A673 (cell line): ENCODE measurements around the gene HUS1B.

Experiments used
- EZH2 ChIP-seq: fragments of 200-600 bp; sonication (generic); IDR thresholded peaks from 2 replicates; pipeline ENCODE4 v1.6.1; 2017; ENCODE audit warnings: borderline replicate concordance, low read depth, mild to moderate bottlenecking, mixed read lengths, antibody characterized with exemption, low read length; ENCODE audit not compliant: poor library complexity, severe bottlenecking
- TF ChIP-seq, protein P1 (sequence below): fragments of 300-800, 200-600 bp; sonication (generic); conservative IDR thresholded peaks from 2 replicates; pipeline ENCODE4 v1.5.1; 2017; ENCODE audit warnings: low read depth, mild to moderate bottlenecking, antibody characterized with exemption, low read length, moderate library complexity, mixed read lengths

DNA sequence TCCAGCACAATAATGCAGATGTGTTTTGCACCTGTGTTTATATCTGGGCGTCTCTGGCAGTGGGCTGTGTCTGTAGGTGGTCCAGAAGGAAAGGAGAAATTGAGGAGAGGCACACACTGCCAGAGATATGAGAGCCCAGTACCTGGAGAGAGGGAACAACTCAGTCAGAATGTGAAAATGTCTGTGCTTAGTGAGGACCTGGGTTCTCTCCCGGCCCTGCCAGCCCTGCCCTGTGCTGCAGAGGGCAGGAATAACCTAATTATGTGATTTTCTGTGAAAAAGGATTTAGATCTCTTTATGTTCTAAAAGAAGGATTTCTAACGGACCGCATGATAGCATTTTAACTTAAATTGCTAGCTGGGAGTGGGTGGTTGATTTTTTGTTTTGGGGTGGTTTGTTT lies 44.3 kb upstream of the HUS1B start:
- TF ChIP-seq, protein P1, sequence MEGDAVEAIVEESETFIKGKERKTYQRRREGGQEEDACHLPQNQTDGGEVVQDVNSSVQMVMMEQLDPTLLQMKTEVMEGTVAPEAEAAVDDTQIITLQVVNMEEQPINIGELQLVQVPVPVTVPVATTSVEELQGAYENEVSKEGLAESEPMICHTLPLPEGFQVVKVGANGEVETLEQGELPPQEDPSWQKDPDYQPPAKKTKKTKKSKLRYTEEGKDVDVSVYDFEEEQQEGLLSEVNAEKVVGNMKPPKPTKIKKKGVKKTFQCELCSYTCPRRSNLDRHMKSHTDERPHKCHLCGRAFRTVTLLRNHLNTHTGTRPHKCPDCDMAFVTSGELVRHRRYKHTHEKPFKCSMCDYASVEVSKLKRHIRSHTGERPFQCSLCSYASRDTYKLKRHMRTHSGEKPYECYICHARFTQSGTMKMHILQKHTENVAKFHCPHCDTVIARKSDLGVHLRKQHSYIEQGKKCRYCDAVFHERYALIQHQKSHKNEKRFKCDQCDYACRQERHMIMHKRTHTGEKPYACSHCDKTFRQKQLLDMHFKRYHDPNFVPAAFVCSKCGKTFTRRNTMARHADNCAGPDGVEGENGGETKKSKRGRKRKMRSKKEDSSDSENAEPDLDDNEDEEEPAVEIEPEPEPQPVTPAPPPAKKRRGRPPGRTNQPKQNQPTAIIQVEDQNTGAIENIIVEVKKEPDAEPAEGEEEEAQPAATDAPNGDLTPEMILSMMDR: no peak
- no peak for TF ChIP-seq EZH2
